Lung (tissue), 12 donors: ENCODE results near the gene BRAF. TPM values are rescaled to one million over a fixed set of nuclear protein-coding genes. Genes with fewer than 3 reads are reported as not detected.

Experiments
- ATAC-seq: fragments of 200-7000 bp; cut with Tn5 transposase; one replicate; pipeline ENCODE4 v1.9.1; 2020; ENCODE audit warnings: moderate number of reproducible peaks; ENCODE audit not compliant: insufficient read depth, low FRiP score
- DNase-seq, 3 donors: peaks; one replicate each; pipeline ENCODE4 v3.0.0-alpha.2; 2013 to 2017
- H3K27ac ChIP-seq, 2 donors: one replicate each; pipeline ENCODE4 v1.5.1; 2013; ENCODE audit warnings: mild to moderate bottlenecking in 2 of 2, moderate library complexity in 2 of 2, control low read depth in 1 of 2, inconsistent platforms in 1 of 2, low read depth in 1 of 2, low read length in 1 of 2
- H3K27me3 ChIP-seq, 3 donors: one replicate each; pipeline ENCODE4 v1.5.1; 2013; ENCODE audit warnings: low read length in 2 of 3; ENCODE audit not compliant: control insufficient read depth in 3 of 3, insufficient read depth in 3 of 3
- H3K36me3 ChIP-seq, 4 donors: one replicate each; pipeline ENCODE4 v1.5.1; 2013; ENCODE audit warnings: low read length in 4 of 4, mild to moderate bottlenecking in 1 of 4, moderate library complexity in 1 of 4; ENCODE audit not compliant: control insufficient read depth in 4 of 4, insufficient read depth in 4 of 4
- H3K4me1 ChIP-seq, 5 donors: one replicate each; pipeline ENCODE4 v1.5.1; 2013; ENCODE audit warnings: low read length in 5 of 5, mild to moderate bottlenecking in 2 of 5, moderate library complexity in 1 of 5; ENCODE audit not compliant: control insufficient read depth in 5 of 5, insufficient read depth in 5 of 5
- H3K4me3 ChIP-seq: one replicate; pipeline ENCODE4 v1.5.1; 2013; ENCODE audit warnings: mild to moderate bottlenecking, control low read depth, moderate library complexity
- H3K9ac ChIP-seq, 2 donors: one replicate each; pipeline ENCODE4 v1.5.1; 2013; ENCODE audit warnings: low read length in 2 of 2, control low read depth in 1 of 2; ENCODE audit not compliant: insufficient read depth in 1 of 2
- H3K9me3 ChIP-seq, 4 donors: one replicate each; pipeline ENCODE4 v1.5.1; 2013; ENCODE audit warnings: low read length in 3 of 4, mild to moderate bottlenecking in 1 of 4, moderate library complexity in 1 of 4; ENCODE audit not compliant: control insufficient read depth in 4 of 4, insufficient read depth in 3 of 4
- CTCF ChIP-seq: IDR thresholded peaks from 2 replicates; pipeline ENCODE4 v1.5.1; 2012; ENCODE audit warnings: mild to moderate bottlenecking; ENCODE audit errors: control extremely low read depth, extremely low read depth
- whole genome bisulfite sequencing, 2 donors: extraction: QIAGEN DNeasy Blood & Tissue Kit; methylation state at CpG; one replicate each; pipeline ENCODE4 v1.1.7; 2013; 5-methylcytosine and 5-hydroxymethylcytosine counted together
- polyA plus RNA-seq, 2 donors: library from polyadenylated mRNA; stranded (reverse); fragments of 200-250 nt; gene quantifications; one replicate each; pipeline ENCODE4 v1.2.1, GENCODE V29; 2013
- total RNA-seq, 2 donors: library from RNA; depleted of rRNA in 1 of 2; stranded (reverse); fragments of >200 nt in 1 of 2; gene quantifications; one replicate each; pipeline ENCODE4 v1.2.1, GENCODE V29; 2014 to 2021
- donor health status: control.
- donor health status: control.
- donor health status: Bipolar disorder and iron deficiency.
- donor health status: healthy.
- donor health status: DM: yes; HTN: yes; CAD: no.

BRAF gene
- total and polyA plus RNA-seq, 4 donors: 6.5 to 111 (median 22.3) TPM

DNA sequence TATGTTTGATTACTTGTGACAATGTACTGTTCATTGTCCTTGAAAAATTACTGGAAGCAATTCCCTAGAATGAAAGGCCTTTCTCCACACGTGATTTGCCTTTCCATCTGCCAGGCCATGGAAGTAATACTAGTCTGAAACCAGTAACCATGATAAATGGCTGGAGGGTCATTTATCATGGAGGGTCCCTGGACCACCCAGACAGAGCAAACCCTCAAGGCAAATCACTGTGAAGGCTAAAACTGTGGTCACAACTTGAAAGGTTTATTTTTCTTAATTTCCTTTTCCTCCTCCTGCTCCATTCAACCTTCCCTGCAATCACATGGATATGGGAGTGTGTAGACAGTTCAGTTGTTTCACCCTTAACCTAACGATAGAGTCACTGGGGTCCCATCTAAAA is 16.4 kb downstream of the BRAF start:
- H3K9me3 ChIP-seq: peaks cover 0 to 5% (median 2%) of the 10 kb centered on the region in 4 donors
- H3K27me3 ChIP-seq: no peaks in the 10 kb centered on the region
- no peak overlapping the region for H3K9ac ChIP-seq
- WGBS, 2 donors: 76% methylated on average over 2 of the region's 2 CpGs
- H3K27ac ChIP-seq: no peak overlapping the region
- DNase-seq (no peak), ATAC-seq (no peak)
- H3K36me3 ChIP-seq: peaks cover 0 to 2% (median 0%) of the 10 kb centered on the region in 4 donors
- H3K4me3 ChIP-seq: no peak overlapping the region
- peaks cover 0 to 9% (median 0%) of the 10 kb centered on the region in 5 donors for H3K4me1 ChIP-seq
- TF ChIP-seq CTCF: no peak

DNA sequence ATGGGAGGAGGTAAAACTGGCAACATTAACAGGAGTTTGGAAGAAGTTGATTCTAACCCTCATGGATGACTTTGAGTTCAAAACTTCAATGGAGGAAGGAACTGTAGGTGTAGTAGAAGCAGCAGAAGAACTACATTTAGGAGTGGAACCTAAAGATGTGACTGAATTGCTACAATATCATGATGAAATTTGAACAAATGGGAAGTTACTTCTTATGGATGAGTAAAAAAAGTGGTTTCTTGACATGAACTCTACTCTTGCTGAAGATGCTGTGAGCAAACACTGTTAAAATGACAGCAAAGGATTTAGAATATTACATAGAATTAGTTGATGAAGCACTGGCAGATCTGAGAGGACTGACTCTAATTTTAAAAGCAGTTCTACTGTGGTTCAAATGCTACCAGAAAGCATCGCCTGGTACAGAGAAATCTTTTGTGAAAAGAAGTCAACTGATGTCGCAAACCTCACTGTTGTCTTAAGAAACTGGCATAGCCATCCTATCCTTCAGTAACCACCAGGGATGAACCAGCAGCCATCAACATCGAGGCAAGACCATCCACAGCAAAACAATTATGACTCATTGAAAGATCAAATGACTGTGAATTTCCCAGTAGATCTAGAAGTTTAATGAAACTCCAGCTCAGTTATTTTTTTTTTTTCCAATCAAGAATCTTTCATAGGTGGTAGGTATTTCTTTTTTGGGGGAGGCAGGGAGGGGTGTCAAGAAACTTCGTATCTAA is 20.8 kb downstream of the BRAF start:
- Histone ChIP-seq H3K4me1 (peaks cover 0 to 3% (median 0%) of the 10 kb centered on the region in 5 donors), H3K9ac (no peak overlapping the region), H3K9me3 (peaks cover 0 to 7% (median 2%) of the 10 kb centered on the region in 4 donors), H3K4me3 (no peak overlapping the region), H3K27ac (no peak overlapping the region), H3K27me3 (no peaks in the 10 kb centered on the region), H3K36me3 (no peaks in the 10 kb centered on the region)
- ATAC-seq (no peak), DNase-seq (no peak)
- 81 to 90% methylated on average over 4 of the region's 4 CpGs for WGBS, 2 donors
- TF ChIP-seq CTCF: no peak

DNA sequence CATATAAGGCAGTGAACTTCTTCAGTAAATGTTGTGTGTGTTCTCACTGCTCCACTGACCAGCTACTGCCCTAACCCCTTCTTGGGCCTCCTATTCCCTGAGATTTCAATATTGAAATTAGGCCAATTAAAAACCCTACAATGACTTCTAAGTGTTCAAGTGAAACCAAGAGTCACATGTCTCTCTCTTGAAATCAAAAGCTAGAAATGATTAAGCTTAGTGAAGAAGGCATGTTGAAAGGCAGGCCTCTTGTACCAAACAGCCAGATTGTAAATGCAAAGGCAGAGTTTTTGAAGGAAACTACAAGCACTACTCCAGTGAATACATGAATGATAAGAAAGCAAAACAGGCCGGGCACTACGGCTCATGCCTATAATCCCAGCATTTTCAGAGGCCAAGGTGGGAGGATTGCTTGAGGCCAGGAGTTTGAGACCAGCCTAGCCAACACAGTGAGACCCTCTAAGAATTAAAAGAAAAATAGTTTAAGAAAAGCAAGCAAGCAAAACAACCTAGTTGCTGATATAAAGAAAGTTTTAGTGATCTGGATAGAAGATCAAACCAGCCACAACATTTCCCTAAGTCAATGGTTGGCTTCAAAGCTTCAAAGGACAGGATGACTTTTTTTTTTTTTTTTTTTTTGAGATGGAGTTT is 22.3 kb downstream of the BRAF start:
- no peaks in the 10 kb centered on the region for H3K27me3 ChIP-seq
- peak in 1 of 3 donors; percentile 45 for DNase-seq
- no peak for TF ChIP-seq CTCF
- no peak overlapping the region for H3K27ac ChIP-seq
- no peak overlapping the region for H3K4me3 ChIP-seq
- H3K4me1 ChIP-seq: peaks cover 0 to 3% (median 0%) of the 10 kb centered on the region in 5 donors
- H3K9ac ChIP-seq: no peak overlapping the region
- peak; percentile 68 for ATAC-seq
- WGBS, 2 donors: 74 to 98% methylated on average over 2 of the region's 2 CpGs
- H3K9me3 ChIP-seq: peaks cover 0 to 7% (median 2%) of the 10 kb centered on the region in 4 donors
- H3K36me3 ChIP-seq: no peaks in the 10 kb centered on the region
